Activated T-cell treated with anti-CD3 and anti-CD28 coated beads for 48 hours (primary cell): ENCODE data around the gene EEPD1.
"Not testable (repeated sequence)": the region's sequence is repeated elsewhere in the genome, so short reads cannot be mapped to it uniquely, and the experiment has no call there.

Source experiments
- DNase-seq: peaks from one replicate; pipeline ENCODE4 v3.0.0-alpha.2; 2020; ENCODE audit warnings: low read depth

EEPD1 gene

GRCh38 chr7:36301914-36302771 lies 149.1 kb downstream of the EEPD1 start:
- DNase-seq, result no peak

GRCh38 chr7:36303202-36304098 lies 150.4 kb downstream of the EEPD1 start:
- no peak for DNase-seq

GRCh38 chr7:36304099-36304425 lies 151.0 kb downstream of the EEPD1 start:
- no peak for DNase-seq

- DNase-seq, result no peak
These were observed 152.2 kb downstream of the EEPD1 start for GRCh38 chr7:36305226-36305625.

GRCh38 chr7:36305648-36306047 lies 152.6 kb downstream of the EEPD1 start:
- DNase-seq, result no peak

GRCh38 chr7:36306222-36306621 lies 153.2 kb downstream of the EEPD1 start:
- DNase-seq, result no peak

- no peak for DNase-seq
These were observed 153.7 kb downstream of the EEPD1 start for GRCh38 chr7:36306722-36307121.

- DNase-seq, result no peak
These were observed 155.0 kb downstream of the EEPD1 start for GRCh38 chr7:36308031-36308430.

GRCh38 chr7:36309301-36309700 lies 156.2 kb downstream of the EEPD1 start:
- DNase-seq, result no peak

GRCh38 chr7:36309716-36310115 lies 156.7 kb downstream of the EEPD1 start:
- DNase-seq, result no peak

GRCh38 chr7:36310897-36311296 lies 157.8 kb downstream of the EEPD1 start:
- DNase-seq, result no peak

GRCh38 chr7:36311539-36311938 lies 158.5 kb downstream of the EEPD1 start:
- DNase-seq, result no peak

- no peak for DNase-seq
These were observed 159.2 kb downstream of the EEPD1 start for GRCh38 chr7:36312064-36312914.

GRCh38 chr7:36312915-36313334 lies 159.9 kb downstream of the EEPD1 start:
- no peak for DNase-seq

GRCh38 chr7:36313607-36314006 lies 160.6 kb downstream of the EEPD1 start:
- no peak for DNase-seq

GRCh38 chr7:36314491-36314890 lies 161.4 kb downstream of the EEPD1 start:
- no peak for DNase-seq

- no peak for DNase-seq
These were observed 162.4 kb downstream of the EEPD1 start for GRCh38 chr7:36315309-36315944.

GRCh38 chr7:36316319-36316718 lies 163.3 kb downstream of the EEPD1 start:
- DNase-seq, result no peak

- no peak for DNase-seq
These were observed 164.2 kb downstream of the EEPD1 start for GRCh38 chr7:36317276-36317675.

- DNase-seq, result no peak
These were observed 165.1 kb downstream of the EEPD1 start for GRCh38 chr7:36318116-36318515.

- DNase-seq, result not testable (repeated sequence)
These were observed 168.2 kb downstream of the EEPD1 start for GRCh38 chr7:36321284-36321683.

- DNase-seq, result no peak
These were observed 183.3 kb downstream of the EEPD1 start for GRCh38 chr7:36336390-36336789.
